Activated CD4-positive, CD25-positive, alpha-beta regulatory T cell treated with anti-CD3 and anti-CD28 coated beads, Interleukin-2, amount 50 U/mL, for 72 hours (primary cell): ENCODE data around the gene CDC34.

Experiments
- DNase-seq: peaks from one replicate; pipeline ENCODE4 v3.0.0; 2021

Gene CDC34

DNA sequence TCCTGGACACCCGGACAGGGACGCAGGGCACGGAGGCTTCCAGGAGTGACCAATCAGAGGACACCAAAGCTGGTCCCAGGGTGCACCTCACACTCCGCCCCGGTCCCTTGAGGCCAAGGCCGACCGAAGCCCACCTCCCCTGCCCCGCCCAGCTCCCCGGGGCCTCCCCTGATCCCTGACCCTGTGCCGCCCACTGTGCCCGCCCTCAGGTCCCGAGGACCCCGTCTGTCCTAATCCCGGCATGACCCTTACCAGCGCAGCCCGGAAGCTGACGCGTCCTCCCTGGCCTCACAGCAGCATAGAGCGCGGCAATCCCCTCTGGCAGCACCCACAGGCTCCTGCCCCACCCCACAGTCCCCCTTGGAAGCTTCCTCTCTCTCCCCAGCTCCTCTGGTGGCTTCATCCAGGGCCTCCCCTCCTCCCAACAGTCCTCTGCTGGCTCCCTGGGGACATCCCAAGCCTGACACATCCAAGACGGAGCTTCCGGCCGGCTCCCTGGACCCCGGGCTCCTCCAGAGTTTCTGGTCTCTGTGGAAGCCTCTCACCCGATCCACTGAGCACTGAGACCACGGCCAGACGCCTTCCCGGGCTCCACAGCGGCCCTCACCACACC lies 7.4 kb upstream of the CDC34 start:
- no peak for DNase-seq

DNA sequence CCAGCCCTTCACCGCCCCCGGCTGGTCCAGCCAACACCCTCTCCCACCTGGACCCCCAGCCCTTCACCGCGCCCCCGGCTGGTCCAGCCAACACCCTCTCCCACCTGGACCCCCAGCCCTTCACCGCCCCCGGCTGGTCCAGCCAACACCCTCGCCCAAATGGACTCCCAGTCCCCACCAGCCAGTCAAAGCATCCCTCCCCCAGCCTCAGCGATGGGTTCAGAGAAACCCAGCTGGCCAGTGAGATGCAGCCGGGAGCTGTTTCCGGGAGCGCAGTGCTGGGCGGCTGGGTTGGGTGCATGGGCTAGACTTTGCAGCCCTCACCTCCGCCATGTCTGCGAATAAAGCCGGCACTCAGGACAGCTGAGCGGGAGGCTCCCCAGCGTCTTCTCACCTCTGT lies 6.5 kb upstream of the CDC34 start:
- no peak for DNase-seq

DNA sequence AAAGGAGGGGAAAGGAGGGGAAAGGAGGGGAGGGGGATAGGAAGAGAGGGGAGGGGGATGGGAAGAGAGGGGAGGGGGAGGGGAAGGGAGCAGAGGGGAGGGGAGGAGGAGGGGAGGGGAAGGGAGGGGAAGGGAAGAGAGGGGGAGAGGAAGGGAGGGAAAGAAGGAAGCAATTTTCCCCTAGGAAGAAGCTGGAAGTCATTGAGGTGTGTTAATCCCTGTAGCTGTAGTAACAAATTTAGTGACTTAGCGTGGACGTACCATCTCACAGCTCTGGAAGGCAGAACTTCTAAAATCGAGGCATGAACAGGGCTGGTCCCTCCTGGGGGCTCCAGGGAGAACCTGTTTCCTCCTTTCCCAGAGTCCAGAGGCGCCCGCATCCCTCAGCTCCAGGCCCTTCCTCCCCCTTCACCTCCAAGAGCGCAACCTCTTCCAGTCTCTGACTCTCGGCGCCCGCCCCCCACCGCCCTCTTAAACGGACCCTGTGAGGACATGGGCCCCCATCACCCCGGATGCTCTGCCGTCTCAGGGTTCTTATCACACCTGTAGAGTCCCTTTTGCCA lies 5.6 kb upstream of the CDC34 start:
- no peak for DNase-seq

DNA sequence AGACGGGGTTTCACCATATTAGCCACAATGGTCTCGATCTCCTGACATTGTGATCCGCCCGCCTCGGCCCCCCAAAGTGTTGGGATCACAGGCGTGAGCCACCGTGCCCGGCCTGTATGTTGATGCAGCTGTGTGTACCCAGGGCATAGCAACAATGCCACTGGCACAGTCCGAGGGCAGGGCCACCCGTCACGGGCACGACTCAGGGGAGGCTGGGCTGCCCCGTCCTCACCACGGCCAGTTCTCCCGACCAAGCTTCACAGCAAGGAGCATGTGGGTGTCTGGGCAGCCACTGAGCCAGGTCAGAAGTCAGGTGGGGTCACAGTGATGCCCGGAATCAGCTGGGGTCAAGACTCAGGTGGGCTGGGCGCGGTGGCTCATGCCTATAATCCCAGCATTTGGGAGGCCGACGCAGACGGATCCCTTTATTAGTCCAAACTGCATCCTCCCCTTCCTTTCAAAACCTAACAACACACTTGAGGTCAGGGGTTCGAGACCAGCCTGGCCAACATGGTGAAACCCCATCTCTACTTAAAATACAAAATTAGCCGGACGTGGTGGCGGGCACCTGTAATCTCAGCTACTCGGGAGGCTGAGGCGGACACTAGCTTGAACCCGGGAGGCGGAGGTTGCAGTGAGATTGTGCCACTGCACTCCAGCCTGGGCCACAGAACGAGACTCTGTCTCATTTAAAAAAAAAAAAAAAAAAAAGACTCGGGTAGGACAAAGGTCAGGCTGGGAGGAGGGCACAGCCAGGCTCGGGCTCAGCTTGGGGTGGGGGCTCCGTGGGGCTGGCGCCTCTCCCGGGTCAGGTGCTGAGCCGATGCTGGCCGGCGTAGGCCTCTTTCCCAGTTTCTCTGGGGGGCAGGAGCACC lies 1.2 kb upstream of the CDC34 start:
- no peak for DNase-seq

DNA sequence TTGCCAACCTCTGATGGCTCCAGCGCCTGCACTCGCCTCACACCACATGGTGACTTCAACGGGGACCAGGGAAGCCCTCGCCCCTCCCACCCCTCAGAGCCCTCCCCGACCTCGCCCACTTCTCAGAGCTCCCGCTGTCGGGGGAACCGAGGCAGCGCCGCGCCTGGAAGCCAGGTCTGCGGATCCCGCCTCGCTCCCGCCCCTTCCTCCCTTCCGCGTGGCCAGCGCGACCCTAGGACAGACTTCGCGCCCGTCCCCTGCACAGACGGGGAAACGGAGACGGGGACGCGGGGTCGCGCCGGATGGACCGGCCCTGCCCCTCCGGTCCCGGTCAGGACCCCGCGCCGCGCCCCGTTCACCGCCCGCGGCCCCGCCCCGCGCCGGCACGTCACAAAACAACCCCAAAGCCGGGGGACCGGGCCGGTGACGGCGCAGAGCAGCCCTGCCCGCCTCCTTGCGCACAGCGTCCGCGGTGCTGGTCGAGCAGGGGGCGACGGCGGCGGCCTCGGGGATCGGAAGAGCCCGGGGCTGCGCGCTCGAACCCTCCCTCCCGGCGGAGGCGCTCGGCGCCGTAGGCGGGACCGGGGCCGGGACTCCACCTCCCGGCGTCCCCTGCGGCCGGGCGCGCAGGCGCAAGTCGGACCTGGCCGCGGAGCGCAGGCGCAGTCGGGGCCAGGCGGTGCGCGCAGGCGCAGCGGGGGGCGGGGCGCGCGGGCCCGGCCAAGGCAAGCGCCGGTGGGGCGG lies 379 bp upstream of the CDC34 start:
- peak; percentile 96 for DNase-seq

DNA sequence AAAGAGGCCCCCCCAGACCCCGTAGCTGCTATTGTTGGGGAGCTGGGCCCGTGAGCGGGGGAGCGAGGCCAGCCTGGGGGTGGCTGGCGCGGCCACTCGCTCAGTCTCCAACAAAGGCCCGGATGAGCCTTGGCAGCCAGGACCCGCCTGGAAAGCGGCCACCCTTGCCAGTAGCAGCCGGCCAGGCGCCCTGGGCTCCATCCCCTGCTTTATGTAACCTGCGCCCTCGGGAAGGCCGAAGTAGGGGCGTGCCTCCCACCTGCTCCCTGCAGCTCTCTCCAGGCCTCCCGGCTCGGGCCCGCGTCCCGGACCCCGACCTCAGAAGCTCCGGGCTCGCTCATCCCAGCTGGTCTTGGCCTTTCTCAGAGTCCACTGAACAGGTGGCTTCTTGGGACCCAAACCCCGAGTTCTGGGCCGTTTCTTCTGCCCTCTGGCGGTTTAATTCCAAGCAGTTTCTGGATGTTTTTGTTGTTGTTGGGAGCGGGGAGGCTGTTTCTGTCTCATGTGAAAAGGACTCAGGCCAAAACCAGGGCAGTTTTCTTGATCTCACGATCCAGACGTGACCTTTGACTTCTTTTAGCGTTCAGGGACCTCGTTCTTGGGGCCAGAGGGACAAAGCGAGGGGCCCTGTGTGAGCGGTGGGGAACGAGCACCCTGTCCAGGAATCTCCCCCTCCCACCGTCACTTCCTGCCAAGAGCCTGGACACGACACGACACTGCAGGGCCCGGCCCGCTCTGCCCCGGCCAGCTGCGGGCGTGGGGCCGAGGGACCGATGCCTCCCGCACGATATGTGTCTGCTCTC lies 1.2 kb downstream of the CDC34 start:
- DNase-seq = no peak

DNA sequence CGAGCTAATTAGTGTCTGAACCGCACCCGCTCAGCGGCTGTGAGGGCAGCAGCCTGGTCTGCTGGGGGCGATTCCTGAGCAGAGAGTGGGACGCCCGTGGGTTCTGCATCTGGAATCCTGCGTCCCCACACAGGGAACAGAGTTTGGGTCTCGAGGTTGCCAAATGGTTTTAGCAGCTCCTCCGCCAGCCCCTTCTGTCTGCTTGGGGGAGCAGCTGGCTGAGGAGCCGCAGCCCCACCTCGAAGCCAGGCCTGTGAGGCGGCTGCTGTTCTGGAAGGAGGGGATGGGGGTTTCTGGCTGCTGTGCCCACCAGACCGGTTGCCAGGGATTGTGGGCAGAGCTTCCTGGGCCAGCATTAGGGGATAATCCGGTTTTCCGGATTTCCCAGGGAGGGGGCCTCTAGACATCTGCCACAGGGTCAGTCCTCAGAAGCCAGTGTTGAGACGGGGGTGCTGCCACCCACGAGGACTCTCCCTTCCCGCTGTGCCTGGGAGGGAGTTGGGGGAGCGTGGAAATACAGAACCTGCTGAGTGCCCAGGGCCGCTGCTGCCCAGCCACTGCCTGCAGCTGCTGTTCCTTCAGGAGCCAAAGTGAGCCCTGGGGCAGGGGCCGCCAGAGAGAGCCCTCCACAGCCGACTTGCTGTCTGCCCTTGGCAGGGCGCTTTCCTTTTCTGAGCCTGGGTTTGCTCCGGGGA lies 2.0 kb downstream of the CDC34 start:
- DNase-seq = no peak

DNA sequence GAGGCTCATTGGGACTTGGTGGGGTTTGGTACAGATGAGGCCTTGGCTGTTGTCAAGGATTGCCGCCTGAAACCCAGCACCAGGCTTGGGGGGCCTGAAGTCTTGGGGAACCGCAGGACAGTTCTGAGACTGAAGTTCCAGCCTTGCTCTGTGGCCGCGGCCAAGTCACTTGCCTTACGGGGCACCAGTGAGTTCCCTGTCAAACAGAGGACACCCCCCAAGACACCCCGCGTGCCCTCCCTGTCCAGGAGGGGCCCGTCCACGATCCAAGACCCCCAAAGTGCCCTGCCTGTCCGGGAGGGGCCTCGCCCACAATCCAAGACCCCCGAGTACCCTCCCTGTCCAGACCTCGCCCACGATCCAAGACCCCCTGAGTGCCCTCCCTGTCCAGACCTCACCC lies 2.5 kb downstream of the CDC34 start:
- DNase-seq = no peak

DNA sequence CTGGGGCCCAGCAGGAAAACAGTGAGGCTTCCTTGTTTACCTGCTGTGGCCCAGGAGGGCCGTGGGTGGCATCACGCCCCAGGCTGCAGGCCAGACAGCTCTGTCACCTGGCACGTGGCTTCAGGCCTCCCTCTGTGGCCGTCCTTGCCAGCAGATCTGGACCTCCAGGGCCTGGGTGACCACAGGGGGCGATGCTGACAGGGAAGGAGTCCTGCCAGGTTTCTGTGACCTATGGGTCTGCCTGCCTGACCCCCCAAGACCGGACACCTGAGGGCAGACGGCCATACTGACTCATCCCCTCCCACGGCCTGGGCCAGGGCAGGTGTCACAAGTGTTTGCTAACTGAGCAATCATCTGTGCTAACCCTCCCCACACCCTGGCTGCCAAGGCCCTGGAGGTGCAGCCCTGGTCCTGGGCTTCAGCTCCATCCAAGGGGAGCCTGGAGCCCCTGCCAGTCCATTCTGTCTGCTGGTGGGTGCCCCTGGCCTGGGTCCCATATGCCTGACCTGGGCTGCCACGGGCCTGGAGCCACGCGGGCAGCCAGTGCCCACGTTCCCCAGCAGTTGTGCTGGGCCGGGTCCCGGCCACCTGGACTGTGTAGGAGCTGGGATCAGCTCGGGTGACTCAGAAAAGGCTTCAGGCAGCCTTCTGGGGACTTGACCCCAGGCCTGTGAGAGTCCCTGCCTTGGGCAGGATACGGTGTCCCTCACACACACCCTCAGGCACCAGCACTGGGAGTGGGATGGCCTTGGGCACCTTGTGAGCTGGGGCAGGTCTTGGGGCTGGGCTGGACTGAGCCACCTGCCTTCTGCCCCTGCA lies 3.7 kb downstream of the CDC34 start:
- DNase-seq = no peak

DNA sequence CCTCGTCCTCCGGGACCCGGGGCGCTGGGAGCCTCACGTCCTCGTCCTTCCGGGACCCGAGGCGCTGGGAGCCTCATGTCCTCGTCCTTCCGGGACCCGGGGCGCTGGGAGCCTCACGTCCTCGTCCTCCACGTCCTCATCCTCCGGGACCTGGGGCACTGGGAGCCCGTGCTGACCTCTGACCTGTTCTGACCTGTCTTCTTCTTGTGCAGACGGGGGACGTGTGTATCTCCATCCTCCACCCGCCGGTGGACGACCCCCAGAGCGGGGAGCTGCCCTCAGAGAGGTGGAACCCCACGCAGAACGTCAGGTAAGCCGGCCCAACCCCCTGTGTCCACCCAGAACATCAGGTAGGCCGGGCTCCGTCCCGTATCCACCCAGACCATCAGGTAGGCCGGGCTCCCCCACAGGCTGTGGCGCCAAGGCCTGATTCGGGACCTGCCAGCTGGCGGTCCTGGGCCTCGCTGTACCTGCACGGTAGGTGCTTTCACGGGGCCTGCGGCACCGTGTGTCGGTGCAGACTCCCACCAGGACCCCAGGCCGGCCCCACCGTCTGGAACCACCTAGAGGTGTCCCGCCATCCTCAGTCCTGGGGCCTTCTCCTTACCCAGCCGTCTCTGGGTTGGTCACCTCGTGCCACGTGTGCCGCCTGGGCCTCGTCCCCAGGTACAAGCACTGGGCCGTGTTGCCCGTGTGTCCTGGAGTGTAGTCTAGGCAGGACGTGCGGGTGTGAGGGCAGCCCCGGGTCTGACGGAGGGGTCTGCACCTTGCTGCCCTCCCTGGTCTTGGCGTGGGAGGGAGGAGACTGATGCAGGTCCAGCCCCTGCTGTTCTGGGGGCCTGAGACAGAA lies 4.7 kb downstream of the CDC34 start:
- no peak for DNase-seq

DNA sequence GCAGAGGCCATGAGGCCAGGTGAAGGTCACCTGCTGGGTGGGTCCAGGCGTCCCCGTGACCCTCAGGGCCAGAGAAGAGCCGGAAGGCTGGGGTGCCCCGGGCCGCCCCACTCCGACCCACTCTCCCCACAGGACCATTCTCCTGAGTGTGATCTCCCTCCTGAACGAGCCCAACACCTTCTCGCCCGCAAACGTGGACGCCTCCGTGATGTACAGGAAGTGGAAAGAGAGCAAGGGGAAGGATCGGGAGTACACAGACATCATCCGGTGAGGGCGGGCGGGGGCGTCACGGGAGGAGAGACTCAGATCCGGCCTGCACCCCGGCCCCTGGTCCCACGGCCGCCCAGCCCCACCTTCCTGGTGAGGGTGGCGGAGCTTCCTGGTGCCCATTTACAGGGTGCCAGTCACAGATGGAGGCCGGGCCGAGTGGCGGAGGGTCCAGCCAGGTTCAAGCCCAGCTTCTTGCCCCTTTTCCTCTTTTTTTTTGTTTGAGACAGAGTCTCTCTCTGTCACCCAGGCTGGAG lies 5.4 kb downstream of the CDC34 start:
- no peak for DNase-seq

DNA sequence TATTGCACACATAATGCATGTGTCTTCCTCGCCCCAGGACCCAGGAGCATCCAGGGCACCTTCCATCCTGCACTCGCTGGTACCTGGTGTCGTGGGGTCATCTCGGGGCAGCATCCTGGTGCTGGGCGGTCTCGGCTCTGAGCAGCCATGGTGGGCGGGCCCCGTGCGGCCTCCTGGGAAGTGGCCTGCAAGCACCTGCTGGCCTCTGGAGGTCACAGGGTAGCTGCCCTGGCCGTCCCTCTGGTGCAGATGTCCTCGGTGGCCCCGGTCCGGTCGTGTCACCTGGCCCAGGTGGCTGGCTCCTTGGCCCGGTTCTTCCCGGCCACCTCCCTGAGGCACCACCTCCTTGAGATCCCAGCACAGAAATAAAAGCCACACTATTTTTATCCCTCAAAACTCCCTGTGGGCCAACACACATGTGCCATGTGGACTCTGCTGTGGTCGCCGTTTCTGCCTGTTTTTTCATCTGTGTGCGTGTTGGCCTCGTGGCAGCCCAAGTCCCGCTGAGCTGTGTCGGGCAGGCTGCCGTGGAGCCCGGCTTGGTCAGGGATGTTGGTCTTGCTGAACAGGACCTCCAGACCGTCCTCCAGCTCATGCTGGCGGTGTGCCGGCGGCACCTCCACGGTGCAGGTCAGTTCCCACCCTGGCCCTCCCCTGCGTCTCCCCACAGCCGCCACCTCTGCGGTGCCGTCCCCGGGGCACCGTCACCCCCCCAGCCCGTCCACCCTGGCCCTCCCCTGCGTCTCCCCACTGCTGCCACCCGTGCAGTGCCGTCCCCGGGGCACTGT lies 7.3 kb downstream of the CDC34 start:
- no peak for DNase-seq

DNA sequence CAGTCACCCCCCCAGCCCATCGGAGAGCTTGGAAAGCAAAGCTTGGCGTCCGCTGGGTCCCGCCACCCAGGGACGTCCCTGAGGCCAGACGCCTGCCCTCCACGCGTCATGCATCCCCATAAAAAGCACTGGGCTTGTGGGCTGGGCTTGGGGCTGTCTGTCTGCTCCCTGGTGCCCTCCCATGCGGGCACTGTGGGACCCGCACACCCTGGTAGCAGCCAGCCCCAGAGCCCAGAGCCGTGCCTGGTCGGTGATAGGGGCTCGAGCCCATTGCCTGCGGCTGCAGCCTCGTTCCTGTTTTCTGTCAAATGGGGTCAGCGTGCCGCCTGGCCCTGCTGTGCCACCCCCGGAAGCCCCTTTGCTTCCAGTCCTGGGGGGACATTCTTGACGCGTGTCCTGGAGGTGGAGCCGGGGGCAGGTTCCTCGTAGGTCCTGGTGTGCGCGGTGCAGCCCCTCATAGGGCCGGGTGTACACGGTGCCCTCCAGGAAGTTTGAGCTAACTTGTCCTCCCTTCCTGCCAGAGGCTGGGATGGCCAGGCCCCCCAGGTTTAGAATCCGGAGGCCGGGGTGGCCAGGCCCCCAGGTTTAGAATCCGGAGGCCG lies 8.0 kb downstream of the CDC34 start:
- DNase-seq = no peak

DNA sequence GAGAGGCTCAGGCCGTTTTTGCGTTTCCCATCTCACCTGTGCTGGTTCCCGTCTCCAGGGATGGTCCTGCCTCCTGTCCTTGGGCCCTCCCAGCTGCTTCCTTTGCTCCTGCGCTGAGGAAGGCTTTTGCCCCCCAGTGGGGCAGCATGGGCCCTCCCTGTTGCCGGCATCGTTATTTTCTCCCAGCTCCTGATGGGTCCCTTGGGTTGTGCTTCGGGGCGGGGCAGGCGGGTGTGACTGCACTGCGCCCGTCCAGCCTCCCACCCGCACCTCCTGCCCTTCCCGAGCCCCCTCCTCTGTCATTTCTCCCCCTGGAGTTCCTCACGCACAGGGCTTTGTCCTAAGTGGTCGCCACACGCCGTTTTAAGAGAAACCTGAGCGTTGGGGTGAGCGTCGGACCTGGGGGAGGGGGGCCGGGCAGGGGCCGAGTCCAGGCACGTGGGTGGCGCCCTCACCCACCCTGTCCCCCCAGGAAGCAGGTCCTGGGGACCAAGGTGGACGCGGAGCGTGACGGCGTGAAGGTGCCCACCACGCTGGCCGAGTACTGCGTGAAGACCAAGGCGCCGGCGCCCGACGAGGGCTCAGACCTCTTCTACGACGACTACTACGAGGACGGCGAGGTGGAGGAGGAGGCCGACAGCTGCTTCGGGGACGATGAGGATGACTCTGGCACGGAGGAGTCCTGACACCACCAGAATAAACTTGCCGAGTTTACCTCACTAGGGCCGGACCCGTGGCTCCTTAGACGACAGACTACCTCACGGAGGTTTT lies 9.5 kb downstream of the CDC34 start:
- DNase-seq = no peak

DNA sequence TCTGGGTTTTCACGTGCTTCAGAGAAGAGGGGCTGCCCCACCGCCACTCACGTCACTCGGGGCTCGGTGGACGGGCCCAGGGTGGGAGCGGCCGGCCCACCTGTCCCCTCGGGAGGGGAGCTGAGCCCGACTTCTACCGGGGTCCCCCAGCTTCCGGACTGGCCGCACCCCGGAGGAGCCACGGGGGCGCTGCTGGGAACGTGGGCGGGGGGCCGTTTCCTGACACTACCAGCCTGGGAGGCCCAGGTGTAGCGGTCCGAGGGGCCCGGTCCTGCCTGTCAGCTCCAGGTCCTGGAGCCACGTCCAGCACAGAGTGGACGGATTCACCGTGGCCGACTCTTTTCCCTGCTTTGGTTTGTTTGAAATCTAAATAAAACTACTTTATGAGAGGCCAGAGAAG lies 10.1 kb downstream of the CDC34 start:
- no peak for DNase-seq

DNA sequence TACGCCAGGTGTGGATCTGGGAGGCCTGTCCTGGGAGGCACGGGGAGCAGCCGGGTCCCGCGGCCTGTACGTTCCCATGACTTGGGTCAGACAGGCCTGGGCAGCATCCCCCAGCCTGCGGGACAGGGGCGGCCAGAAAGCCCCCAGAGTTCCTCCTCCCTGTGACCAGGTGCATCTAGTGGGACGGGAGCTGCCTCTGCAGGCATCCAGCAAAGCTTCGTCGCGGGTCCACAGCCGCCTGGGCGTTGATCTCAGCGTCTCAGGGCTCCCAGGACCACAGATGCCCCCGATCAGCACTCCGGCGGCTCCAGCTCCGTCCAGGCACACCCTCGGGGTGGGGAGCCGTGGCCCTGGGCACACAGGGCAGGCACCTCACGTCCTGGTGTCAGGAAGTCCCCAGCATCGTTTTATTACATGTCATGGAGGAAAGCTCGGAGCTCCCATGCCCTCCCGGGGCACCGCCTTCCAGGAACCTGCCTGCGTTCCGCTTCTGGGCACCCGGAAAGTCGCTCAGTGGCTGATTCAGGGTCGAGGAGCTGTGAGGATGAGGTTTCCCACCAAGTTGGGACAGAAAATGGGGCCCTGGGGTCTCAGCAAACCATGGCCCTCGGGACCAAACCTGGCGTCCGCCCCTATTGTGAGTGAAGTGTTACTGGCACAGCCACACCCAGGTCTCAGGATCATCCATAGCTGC lies 10.8 kb downstream of the CDC34 start:
- DNase-seq = no peak

DNA sequence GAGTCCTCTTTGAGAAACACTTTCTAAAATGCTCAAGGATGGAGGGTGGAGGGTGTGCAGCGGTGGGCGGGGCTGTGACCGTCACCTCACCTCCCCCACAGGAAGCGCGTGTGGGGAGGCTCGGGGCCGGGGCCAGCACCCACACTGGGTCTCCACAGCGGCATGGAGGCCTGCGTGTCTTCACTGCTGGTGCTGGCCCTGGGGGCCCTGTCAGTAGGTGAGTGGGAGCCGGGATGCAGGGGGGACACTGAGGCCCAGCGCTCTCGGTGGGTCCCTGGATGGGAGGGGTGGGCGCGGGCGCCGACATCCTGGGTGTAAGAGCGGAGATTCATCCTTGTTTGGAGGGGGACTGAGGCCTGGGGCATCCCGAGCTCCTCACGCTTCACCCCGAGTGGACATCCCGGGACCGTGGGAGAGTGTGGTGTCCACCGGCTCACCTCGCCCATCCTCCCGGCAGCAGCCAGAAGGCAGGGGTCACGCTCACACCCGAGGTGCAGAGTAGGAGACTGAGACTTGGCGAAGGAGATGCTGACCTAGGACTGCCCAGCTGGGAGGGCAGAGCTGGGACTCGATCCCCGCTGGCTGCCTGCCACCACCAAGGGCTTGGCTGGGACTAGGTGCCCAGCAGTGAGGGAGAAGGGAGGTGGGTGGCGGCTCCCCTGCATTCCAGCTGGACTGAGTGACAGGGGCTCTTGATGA lies 12.5 kb downstream of the CDC34 start, which contains the start of gene GZMM:
GZMM (plus strand) TSS at position 144 of the 699 bp plus-strand sequence; CDS start at position 163, 19 bp downstream.
- DNase-seq = peak; percentile 68
